Adrenal gland (tissue), 5 donors: Measurements from ENCODE around the gene STAT5B.

Experiments
- POLR2A ChIP-seq, 2 donors: fragments of 450-650 bp; IDR thresholded peaks; one replicate each; pipeline ENCODE4 v1.6.1; 2017; ENCODE audit warnings: antibody characterized with exemption in 2 of 2, mild to moderate bottlenecking in 2 of 2, moderate library complexity in 1 of 2
- TF ChIP-seq, protein P1 (sequence below), 6 experiments: fragments of 450-650 bp in 4 of 6; fragments of 200-600 bp in 2 of 6; sonication (generic) in 1 of 6; IDR thresholded peaks; 1 replicate in 5 of 6; 2 replicates in 1 of 6; pipeline versions ENCODE4 v1.5.1 to v1.8.0; 2016 to 2021; ENCODE audit warnings: antibody characterized with exemption in 6 of 6, mild to moderate bottlenecking in 2 of 6, moderate library complexity in 1 of 6
- donor health status: DM: no; HTN: no; CAD: no.

DNA sequence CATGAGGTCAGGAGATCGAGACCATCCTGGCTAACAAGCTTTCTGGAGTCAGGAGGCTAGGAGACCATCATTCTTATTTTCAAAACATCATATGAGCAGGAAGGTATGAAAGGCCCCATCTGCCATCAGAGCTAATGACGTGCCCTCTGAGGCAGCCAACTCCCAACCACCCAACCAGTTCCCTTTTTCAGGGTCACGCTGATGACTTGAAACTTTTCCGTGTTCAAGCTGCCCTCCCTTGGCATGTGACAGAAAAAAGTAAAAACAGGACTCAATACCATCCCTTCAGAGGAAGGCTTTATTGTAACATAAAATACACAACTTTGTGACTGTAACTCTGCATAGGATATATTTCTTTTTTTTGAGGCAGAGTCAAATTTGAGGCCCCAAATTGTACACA lies 77.3 kb downstream of the STAT5B start:
- TF ChIP-seq, protein P1, sequence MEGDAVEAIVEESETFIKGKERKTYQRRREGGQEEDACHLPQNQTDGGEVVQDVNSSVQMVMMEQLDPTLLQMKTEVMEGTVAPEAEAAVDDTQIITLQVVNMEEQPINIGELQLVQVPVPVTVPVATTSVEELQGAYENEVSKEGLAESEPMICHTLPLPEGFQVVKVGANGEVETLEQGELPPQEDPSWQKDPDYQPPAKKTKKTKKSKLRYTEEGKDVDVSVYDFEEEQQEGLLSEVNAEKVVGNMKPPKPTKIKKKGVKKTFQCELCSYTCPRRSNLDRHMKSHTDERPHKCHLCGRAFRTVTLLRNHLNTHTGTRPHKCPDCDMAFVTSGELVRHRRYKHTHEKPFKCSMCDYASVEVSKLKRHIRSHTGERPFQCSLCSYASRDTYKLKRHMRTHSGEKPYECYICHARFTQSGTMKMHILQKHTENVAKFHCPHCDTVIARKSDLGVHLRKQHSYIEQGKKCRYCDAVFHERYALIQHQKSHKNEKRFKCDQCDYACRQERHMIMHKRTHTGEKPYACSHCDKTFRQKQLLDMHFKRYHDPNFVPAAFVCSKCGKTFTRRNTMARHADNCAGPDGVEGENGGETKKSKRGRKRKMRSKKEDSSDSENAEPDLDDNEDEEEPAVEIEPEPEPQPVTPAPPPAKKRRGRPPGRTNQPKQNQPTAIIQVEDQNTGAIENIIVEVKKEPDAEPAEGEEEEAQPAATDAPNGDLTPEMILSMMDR (IDR thresholded peaks at IDR 0.05): no peak
- TF ChIP-seq POLR2A (IDR thresholded peaks at IDR 0.05): peak in 1 of 2 donors; percentile 9
